Body of pancreas (tissue), 4 donors: ENCODE results near the gene CAMTA1.

Experiments
- CTCF ChIP-seq, 7 experiments: fragments of 450-650 bp in 4 of 7; fragments of 200-600 bp in 3 of 7; sonication (generic) in 3 of 7; IDR thresholded peaks; one replicate each; pipeline ENCODE4 v1.5.1; 2016 to 2019; ENCODE audit warnings: antibody characterized with exemption in 7 of 7
- POLR2A ChIP-seq, 3 donors: fragments of 450-650 bp; IDR thresholded peaks; one replicate each; pipeline ENCODE4 v1.6.1; 2016; ENCODE audit warnings: antibody characterized with exemption in 3 of 3, mild to moderate bottlenecking in 2 of 3

- TF ChIP-seq CTCF (IDR thresholded peaks at IDR 0.05), result no peak
- TF ChIP-seq POLR2A (IDR thresholded peaks at IDR 0.05), result no peak
Measured at GRCh38 chr1:7495962-7496361, 710.7 kb downstream of the CAMTA1 start.
